GM13977 (cell line): Measurements from ENCODE around the gene PRTG.
"Not testable (repeated sequence)": the region's sequence is repeated elsewhere in the genome, so short reads cannot be mapped to it uniquely, and the experiment has no call there.

Experiments
- DNase-seq: peaks from one replicate; pipeline ENCODE4 v3.0.0; 2012; ENCODE audit warnings: low spot score
- CTCF ChIP-seq: IDR thresholded peaks from 2 replicates; pipeline ENCODE4 v1.5.1; 2012; ENCODE audit warnings: mild to moderate bottlenecking, control low read depth; ENCODE audit not compliant: insufficient read depth; ENCODE audit errors: extremely low read depth, missing control alignments
- in situ Hi-C: fragments of 300-500 bp; cut with MboI; formaldehyde crosslinking; loops from one replicate; pipeline ENCODE4 v1.12.0; 2022; ENCODE audit warnings: low sequenced_read_pairs, low pct_unique_long_range_greater_than_20kb, mixed read lengths, inconsistent platforms; ENCODE audit not compliant: unreplicated experiment

PRTG gene

GRCh38 chr15:55737373-55737772 lies 5.6 kb downstream of the PRTG start:
- no peak for TF ChIP-seq CTCF
- in situ Hi-C loops = no loop called here

DNA sequence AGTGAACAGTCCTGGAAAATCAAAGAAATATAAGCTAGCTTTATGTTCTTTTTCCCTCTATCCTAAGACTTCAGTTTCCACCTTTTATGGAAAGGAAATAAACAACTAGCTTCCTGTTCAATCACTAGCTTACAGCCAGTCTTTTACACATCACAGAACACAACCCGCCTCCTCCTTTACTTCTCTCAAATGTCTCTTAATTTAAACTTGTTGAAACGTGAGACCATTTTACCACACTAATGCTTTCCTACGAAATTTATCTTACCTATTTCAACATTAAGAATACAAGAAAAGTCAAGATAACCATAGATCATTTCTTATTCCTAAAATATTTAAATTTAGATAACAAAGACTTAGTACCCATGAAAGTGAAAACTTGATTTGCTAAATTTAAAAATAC lies 6.2 kb downstream of the PRTG start:
- DNase-seq = no peak
- in situ Hi-C loops = no loop called here
- TF ChIP-seq CTCF = no peak

More at GRCh38 chr15:55737373-55737772, 5.6 kb downstream of the PRTG start:
- no peak for DNase-seq

GRCh38 chr15:55734641-55735040 lies 8.3 kb downstream of the PRTG start:
- no peak for TF ChIP-seq CTCF
- in situ Hi-C loops = no loop called here

GRCh38 chr15:55733461-55733860 lies 9.5 kb downstream of the PRTG start:
- in situ Hi-C loops, DNase-seq: not testable (repeated sequence)

More at GRCh38 chr15:55734641-55735040, 8.3 kb downstream of the PRTG start:
- DNase-seq = no peak

DNA sequence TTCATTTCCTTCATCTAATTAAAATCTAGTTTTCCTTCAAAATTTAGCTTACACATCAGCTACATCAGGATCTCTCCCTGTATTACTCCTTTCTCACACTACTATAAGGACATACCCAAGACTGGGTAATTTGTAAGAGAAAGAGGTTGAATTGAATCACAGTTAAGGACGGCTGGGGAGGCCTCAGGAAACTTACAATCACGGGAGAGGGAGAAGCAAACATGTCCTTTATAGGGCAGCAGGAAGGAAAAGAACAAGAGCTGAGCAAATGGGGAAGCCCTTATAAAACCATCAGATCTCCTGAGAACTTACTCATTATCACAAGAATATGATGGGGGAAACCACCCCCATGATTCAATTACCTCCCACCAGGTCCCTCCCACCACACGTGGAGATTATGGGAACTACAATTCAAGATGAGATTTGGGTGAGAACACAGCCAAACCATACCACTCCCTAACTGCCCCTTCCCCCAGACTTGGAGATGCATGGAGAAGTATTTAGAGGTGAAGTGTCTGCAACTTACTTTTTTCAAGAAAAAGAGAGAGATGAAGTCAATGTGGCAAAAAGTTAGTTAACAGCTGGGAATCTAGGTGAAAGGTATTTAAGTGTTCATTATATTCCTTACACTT lies 21.3 kb downstream of the PRTG start:
- DNase-seq = no peak
- no peak for TF ChIP-seq CTCF

GRCh38 chr15:55715355-55716076 lies 27.4 kb downstream of the PRTG start:
- in situ Hi-C loops = no loop called here
- no peak for DNase-seq
- TF ChIP-seq CTCF = no peak

More for the DNA sequence above, 21.3 kb downstream of the PRTG start:
- in situ Hi-C loops = no loop called here

GRCh38 chr15:55714064-55714463 lies 28.9 kb downstream of the PRTG start:
- TF ChIP-seq CTCF = no peak
- DNase-seq = no peak
- in situ Hi-C loops = no loop called here
